Measurements from ENCODE around the gene SMYD3.

- TF ChIP-seq, protein P1, sequence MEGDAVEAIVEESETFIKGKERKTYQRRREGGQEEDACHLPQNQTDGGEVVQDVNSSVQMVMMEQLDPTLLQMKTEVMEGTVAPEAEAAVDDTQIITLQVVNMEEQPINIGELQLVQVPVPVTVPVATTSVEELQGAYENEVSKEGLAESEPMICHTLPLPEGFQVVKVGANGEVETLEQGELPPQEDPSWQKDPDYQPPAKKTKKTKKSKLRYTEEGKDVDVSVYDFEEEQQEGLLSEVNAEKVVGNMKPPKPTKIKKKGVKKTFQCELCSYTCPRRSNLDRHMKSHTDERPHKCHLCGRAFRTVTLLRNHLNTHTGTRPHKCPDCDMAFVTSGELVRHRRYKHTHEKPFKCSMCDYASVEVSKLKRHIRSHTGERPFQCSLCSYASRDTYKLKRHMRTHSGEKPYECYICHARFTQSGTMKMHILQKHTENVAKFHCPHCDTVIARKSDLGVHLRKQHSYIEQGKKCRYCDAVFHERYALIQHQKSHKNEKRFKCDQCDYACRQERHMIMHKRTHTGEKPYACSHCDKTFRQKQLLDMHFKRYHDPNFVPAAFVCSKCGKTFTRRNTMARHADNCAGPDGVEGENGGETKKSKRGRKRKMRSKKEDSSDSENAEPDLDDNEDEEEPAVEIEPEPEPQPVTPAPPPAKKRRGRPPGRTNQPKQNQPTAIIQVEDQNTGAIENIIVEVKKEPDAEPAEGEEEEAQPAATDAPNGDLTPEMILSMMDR (IDR thresholded peaks at IDR 0.05) = no peak
- no peak for TF ChIP-seq POLR2A (IDR thresholded peaks at IDR 0.05)
Measured at GRCh38 chr1:245804696-245805095, 702.4 kb downstream of the SMYD3 start.
